ENCODE data around the gene SYAP1. TPM values are rescaled to one million over a fixed set of nuclear protein-coding genes. Genes with fewer than 3 reads are reported as not detected.
"Not testable (repeated sequence)": the region's sequence is repeated elsewhere in the genome, so short reads cannot be mapped to it uniquely, and the experiment has no call there.

The SYAP1 gene
- total RNA-seq, 1 donor from 2014 or later = 19.7 TPM

DNA sequence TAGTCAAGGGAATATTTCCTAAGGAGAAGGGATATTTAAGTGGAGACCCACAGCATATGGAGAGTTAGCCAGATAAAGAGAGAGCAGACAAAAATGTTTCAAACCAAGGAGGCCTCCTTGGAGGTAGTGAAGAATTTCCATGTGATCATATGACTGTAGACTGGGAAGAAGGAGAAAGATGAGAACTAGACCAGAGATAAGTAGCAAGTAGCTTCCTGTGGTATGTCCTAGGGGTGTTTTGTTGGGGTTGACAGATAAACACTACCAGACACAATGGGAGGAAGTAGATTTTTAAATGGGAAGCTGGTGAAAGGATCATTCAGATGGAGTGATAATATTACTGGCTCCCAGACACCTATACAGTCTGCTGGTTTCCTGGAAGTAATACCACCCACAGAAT lies 13.6 kb downstream of the SYAP1 start:
- Mint-ChIP-seq H3K4me1 (ENCODE audit: low read depth) (peaks cover 6% of the 10 kb centered on the region), H3K27me3 (ENCODE audit: insufficient read depth) (no peaks in the 10 kb centered on the region), H3K9me3 (no peaks in the 10 kb centered on the region), H3K27ac (peak overlapping the region; percentile 15), H3K4me3 (no peak overlapping the region), H3K36me3 (ENCODE audit: low read depth) (peaks cover 11% of the 10 kb centered on the region)
- intact Hi-C loops (cut with micrococcal nuclease) = no loop called here
- no peak for DNase-seq (ENCODE audit: low spot score)

DNA sequence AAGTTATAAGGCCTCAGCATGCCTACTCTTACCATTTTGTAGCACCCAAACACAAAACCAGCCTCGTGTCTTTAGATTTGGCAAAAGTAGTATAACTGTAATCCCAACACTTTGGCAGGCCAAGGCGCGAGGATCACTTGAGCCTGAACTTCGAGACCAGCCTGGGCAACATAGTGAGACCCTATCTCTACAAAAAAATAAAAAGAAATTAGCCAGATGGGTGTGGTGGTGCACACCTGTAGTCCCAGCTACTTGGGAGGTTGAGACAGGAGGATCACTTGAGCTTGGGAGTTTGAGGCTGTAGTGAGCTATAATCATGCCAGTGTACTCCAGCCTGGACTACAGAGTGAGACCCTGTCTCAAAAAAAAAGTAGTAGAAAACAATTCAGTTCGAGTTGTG lies 17.6 kb downstream of the SYAP1 start:
- peaks cover 16% of the 10 kb centered on the region for H3K36me3 Mint-ChIP-seq (ENCODE audit: low read depth)
- H3K4me3 Mint-ChIP-seq = no peak overlapping the region
- intact Hi-C loops (cut with micrococcal nuclease) = no loop called here
- H3K4me1 Mint-ChIP-seq (ENCODE audit: low read depth) = peaks cover 6% of the 10 kb centered on the region
- no peaks in the 10 kb centered on the region for H3K9me3 Mint-ChIP-seq
- DNase-seq (ENCODE audit: low spot score) = no peak
- H3K27me3 Mint-ChIP-seq (ENCODE audit: insufficient read depth) = no peaks in the 10 kb centered on the region
- H3K27ac Mint-ChIP-seq = no peak overlapping the region

DNA sequence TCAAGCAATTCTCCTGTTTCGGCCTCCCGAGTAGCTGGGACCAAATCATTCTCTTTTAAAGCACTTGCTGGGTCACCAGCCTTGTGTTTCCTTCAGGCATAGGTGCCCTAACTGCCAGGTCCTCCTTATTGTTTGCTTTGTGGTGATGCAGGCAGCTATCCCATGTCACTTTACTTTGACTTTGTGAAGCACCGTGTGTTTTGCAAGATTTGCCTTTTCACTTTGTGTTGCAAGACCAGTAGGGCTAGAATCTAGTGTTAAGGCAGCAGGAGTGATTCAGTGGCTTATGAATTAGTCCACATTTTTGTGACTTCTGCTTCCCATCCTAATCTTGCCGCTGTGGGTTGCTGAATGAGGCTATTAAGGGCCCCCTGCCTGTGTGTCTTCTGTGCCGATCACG lies 20.2 kb downstream of the SYAP1 start:
- Mint-ChIP-seq H3K36me3 (ENCODE audit: low read depth) (peaks cover 22% of the 10 kb centered on the region), H3K9me3 (no peaks in the 10 kb centered on the region)
- intact Hi-C loops (cut with micrococcal nuclease) = no loop called here

DNA sequence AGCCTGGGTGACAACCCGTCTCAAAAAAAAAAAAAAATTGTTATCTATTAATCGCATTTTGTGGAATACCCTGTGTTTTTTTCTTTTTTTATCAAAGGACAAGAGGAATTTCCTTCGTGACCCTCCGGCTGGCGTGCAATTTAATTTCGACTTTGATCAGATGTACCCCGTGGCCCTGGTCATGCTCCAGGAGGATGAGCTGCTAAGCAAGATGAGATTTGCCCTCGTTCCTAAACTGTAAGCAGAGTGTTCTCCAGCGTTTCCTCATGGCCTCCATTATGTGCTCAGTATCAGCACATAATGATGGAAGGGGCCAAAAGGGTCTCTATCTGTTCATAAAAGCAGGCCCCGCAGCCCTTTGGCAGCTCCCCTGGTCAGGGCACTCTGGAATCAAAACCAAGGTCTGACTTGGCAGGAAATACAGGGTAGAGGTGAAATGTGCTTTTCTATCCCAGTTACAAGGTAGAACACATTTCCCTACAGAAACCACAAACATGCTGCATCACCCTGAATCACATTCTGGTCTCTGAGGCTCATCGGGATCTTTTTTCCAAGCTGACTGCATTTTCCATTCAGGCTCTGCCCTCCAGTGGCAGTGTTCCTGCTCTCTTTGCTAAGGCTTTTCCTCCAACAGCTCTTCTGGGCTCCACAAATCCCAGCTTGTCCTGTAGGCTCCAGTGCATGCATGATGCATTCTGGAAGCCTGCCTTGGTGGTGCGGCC lies 24.4 kb downstream of the SYAP1 start:
- Mint-ChIP-seq H3K9me3 (no peaks in the 10 kb centered on the region), H3K36me3 (ENCODE audit: low read depth) (peaks cover 14% of the 10 kb centered on the region), H3K27me3 (ENCODE audit: insufficient read depth) (no peaks in the 10 kb centered on the region)

More for the DNA sequence above, 20.2 kb downstream of the SYAP1 start:
- Mint-ChIP-seq H3K4me1 (ENCODE audit: low read depth) (no peaks in the 10 kb centered on the region), H3K27me3 (ENCODE audit: insufficient read depth) (no peaks in the 10 kb centered on the region), H3K27ac (no peak overlapping the region), H3K4me3 (no peak overlapping the region)
- no peak for DNase-seq (ENCODE audit: low spot score)

DNA sequence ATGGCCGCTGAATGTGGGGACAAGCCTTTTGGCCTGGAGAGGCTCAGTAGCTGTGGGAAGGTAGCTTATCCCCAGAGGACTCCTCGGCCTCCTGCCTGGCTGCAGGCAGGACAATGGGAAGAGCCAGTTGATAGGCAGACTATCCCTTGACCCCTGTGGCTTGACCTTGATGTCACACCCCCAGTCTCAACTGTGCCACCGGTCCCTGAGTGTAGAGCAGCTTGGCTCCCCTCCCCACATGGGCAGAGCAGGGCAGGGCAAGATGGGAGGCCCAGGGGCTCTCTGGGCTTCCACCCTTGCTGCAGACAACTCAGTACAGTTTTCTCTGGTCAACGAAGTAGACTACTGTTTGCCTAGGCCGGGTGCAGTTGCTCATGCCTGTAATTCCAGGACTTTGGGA lies 25.7 kb downstream of the SYAP1 start:
- Mint-ChIP-seq H3K27ac (no peak overlapping the region), H3K4me3 (no peak overlapping the region), H3K9me3 (no peaks in the 10 kb centered on the region), H3K4me1 (ENCODE audit: low read depth) (no peaks in the 10 kb centered on the region), H3K36me3 (ENCODE audit: low read depth) (peaks cover 10% of the 10 kb centered on the region), H3K27me3 (ENCODE audit: insufficient read depth) (no peaks in the 10 kb centered on the region)
- intact Hi-C loops (cut with micrococcal nuclease) = no loop called here
- DNase-seq (ENCODE audit: low spot score) = no peak

More for the DNA sequence above, 24.4 kb downstream of the SYAP1 start:
- intact Hi-C loops (cut with micrococcal nuclease) = no loop called here
- no peak overlapping the region for H3K4me3 Mint-ChIP-seq
- no peak overlapping the region for H3K27ac Mint-ChIP-seq
- no peak for DNase-seq (ENCODE audit: low spot score)
- H3K4me1 Mint-ChIP-seq (ENCODE audit: low read depth) = no peaks in the 10 kb centered on the region

DNA sequence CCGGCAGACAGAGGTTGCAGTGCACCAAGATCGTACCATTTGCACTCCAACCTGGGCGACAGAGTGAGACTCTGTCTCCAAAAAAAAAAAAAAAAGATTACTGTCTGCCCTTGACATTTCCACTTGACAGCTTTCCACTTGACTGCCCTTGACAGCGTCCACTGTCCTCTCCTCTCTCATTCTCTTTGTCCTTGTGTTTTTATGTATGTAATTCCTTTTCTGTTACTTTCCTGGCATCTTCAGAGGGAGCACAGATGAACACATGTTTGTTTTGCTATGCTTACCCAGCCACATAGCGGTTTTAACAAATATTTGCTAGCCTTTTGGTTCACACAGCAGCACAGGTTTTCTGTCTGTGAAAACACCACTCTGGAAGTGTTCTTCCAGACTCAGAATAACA lies 26.2 kb downstream of the SYAP1 start:
- no peak for DNase-seq (ENCODE audit: low spot score)
- intact Hi-C loops (cut with micrococcal nuclease) = no loop called here
- H3K27me3 Mint-ChIP-seq (ENCODE audit: insufficient read depth) = no peaks in the 10 kb centered on the region
- no peak overlapping the region for H3K4me3 Mint-ChIP-seq
- no peaks in the 10 kb centered on the region for H3K4me1 Mint-ChIP-seq (ENCODE audit: low read depth)
- H3K27ac Mint-ChIP-seq = no peak overlapping the region
- peaks cover 9% of the 10 kb centered on the region for H3K36me3 Mint-ChIP-seq (ENCODE audit: low read depth)
- H3K9me3 Mint-ChIP-seq = no peaks in the 10 kb centered on the region

DNA sequence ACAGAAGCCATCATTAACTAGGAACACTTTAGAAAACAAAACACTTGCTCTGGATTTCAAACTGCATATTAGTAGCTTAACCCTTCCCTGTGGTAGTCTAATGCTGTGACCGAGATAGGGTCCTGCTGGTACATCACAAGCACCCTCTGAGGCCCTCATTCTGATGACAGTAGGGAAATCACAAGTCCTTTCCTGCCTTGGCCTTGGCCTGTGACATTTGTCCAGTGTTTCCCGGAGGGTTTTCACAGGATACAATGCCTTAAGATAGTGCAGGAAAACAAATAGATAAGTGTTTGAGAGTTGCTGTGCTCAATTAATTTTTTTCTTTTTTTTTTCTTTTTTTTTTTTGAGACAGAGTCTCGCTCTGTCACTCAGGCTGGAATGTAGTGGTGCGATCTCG lies 29.0 kb downstream of the SYAP1 start:
- Mint-ChIP-seq H3K9me3 (no peaks in the 10 kb centered on the region), H3K4me1 (ENCODE audit: low read depth) (no peaks in the 10 kb centered on the region), H3K27me3 (ENCODE audit: insufficient read depth) (no peaks in the 10 kb centered on the region), H3K27ac (no peak overlapping the region), H3K36me3 (ENCODE audit: low read depth) (peaks cover 11% of the 10 kb centered on the region), H3K4me3 (no peak overlapping the region)
- no peak for DNase-seq (ENCODE audit: low spot score)
- intact Hi-C loops (cut with micrococcal nuclease) = no loop called here

DNA sequence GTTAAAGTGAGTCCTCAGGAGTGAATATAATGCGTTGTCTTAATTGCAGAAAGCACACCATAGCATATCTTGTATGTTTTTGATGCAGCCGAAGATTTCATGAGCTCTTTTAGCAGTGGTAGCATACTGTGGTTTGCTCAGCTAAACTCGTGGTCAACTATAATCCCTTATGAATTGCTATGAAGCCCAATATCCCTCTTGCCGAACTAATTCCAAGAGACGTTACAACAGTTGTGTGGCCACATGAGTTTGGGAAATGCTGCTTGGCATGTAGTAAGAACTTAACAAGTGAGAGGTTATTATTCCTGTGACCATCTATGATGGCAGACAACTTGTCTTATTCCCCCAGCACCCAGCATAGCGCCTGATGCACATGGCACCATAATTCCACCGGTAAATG lies 30.7 kb downstream of the SYAP1 start:
- intact Hi-C loops (cut with micrococcal nuclease) = no loop called here
- no peak overlapping the region for H3K27ac Mint-ChIP-seq
- no peak overlapping the region for H3K4me3 Mint-ChIP-seq
- DNase-seq (ENCODE audit: low spot score) = no peak
- no peaks in the 10 kb centered on the region for H3K4me1 Mint-ChIP-seq (ENCODE audit: low read depth)
- no peaks in the 10 kb centered on the region for H3K27me3 Mint-ChIP-seq (ENCODE audit: insufficient read depth)
- H3K36me3 Mint-ChIP-seq (ENCODE audit: low read depth) = peaks cover 8% of the 10 kb centered on the region
- no peaks in the 10 kb centered on the region for H3K9me3 Mint-ChIP-seq

DNA sequence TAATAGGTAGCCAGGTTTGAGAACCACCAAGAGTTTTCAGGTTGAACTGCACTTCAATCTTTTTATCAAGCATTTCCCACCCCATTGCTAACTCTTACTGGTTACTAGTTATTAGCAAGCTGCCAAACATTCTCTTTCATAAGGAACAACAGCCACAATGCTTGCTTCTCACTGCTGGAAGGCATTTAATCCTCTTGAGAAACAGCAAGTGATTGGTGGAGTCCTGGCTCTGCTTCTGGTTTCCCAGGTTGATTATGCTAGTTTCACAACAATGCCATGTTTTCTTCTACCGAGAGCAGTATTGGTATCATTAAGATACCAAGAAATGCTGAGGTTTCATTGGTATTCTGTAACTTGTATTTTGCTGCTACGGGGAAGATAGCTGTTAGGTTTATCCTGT lies 34.6 kb downstream of the SYAP1 start:
- Mint-ChIP-seq H3K4me1 (ENCODE audit: low read depth) (no peaks in the 10 kb centered on the region), H3K36me3 (ENCODE audit: low read depth) (peaks cover 11% of the 10 kb centered on the region), H3K4me3 (no peak overlapping the region), H3K27me3 (ENCODE audit: insufficient read depth) (no peaks in the 10 kb centered on the region), H3K27ac (no peak overlapping the region), H3K9me3 (no peaks in the 10 kb centered on the region)
- intact Hi-C loops (cut with micrococcal nuclease) = no loop called here
- DNase-seq (ENCODE audit: low spot score) = no peak

DNA sequence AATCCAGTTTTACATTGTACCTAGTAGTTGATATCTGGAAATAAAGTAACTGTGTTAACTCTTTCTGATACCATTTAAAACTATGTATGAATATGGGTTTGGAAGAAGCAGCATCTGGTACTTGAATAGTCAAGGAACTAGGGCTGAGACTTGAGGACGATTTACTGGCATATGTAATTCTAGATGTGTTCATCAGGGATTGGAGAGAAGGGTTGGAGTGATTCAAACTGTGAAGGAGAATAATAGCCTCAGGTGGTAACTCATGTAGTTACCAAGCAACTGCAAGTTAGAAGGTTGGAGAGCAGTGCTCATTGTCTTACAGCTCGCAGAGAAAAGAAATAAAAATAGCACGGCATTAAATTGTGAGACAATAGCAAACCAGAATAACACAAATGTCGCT lies 37.3 kb downstream of the SYAP1 start:
- no peak for DNase-seq (ENCODE audit: low spot score)
- no peaks in the 10 kb centered on the region for H3K27me3 Mint-ChIP-seq (ENCODE audit: insufficient read depth)
- H3K9me3 Mint-ChIP-seq = no peaks in the 10 kb centered on the region
- H3K27ac Mint-ChIP-seq = no peak overlapping the region
- H3K4me1 Mint-ChIP-seq (ENCODE audit: low read depth) = no peaks in the 10 kb centered on the region
- intact Hi-C loops (cut with micrococcal nuclease) = no loop called here
- H3K4me3 Mint-ChIP-seq = no peak overlapping the region
- H3K36me3 Mint-ChIP-seq (ENCODE audit: low read depth) = peaks cover 11% of the 10 kb centered on the region

DNA sequence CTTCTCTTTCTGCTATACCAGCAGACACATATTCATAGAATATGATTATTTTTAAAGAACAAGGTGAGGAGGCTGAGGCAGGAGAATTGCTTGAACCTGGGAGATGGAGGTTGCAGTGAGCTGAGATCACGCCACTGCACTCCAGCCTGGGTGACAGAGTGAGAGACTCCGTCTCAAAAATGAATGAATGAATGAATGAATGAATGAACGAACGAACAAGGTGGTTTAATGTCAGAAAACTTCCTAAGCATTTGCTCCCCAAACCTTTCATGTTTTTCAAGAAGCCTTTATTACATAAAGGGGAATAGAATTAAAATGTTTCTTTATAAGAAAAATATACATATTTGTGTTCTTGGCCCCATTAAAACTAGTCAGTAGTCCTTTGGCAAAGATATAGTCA lies 42.1 kb downstream of the SYAP1 start:
- H3K9me3 Mint-ChIP-seq; H3K4me3 Mint-ChIP-seq; H3K27ac Mint-ChIP-seq; H3K27me3 Mint-ChIP-seq (ENCODE audit: insufficient read depth); intact Hi-C loops (cut with micrococcal nuclease); H3K4me1 Mint-ChIP-seq (ENCODE audit: low read depth); H3K36me3 Mint-ChIP-seq (ENCODE audit: low read depth); DNase-seq (ENCODE audit: low spot score): not testable (repeated sequence)

DNA sequence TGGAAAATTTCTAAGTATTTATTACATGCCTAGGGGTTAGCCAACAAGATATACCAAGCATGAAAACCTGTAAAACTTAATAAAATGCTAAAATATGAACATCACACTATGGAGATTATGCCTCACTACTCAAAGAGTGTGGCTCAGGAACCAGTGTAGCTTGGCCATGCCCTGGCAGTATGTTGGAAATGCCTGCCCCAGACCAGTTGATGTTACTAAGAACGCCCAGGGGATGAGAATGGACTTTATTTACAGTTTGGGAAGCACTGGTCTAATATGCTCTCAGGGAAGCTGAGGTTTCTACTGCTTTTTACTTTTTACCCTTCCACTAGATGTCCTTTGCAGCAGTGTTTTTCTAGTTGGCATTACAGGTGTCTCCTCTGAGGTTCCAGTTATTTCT lies 43.2 kb downstream of the SYAP1 start:
- no peak for DNase-seq (ENCODE audit: low spot score)
- no peak overlapping the region for H3K4me3 Mint-ChIP-seq
- H3K27ac Mint-ChIP-seq = no peak overlapping the region
- no peaks in the 10 kb centered on the region for H3K36me3 Mint-ChIP-seq (ENCODE audit: low read depth)
- H3K9me3 Mint-ChIP-seq = no peaks in the 10 kb centered on the region
- no peaks in the 10 kb centered on the region for H3K27me3 Mint-ChIP-seq (ENCODE audit: insufficient read depth)
- H3K4me1 Mint-ChIP-seq (ENCODE audit: low read depth) = no peaks in the 10 kb centered on the region
- intact Hi-C loops (cut with micrococcal nuclease) = no loop called here

DNA sequence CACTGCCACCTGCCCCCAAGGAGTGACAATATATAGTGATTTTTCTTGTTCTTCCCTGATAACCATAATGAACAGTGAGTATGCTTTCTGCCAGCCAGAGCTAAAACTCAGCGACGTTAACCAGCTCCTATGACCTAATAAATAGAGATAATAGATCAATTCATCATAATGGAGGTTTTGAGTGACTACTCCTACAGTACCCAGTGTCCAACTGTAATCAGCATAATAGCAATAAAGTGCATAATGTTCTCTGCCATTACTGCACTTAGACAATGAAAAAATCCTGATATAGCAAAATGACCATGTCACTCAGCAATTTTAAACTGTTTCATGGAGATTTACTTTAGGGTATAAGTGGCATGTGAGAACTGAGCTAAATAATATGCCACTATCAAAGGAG lies 46.2 kb downstream of the SYAP1 start:
- DNase-seq (ENCODE audit: low spot score) = no peak
- intact Hi-C loops (cut with micrococcal nuclease) = no loop called here
- H3K4me1 Mint-ChIP-seq (ENCODE audit: low read depth) = no peaks in the 10 kb centered on the region
- no peaks in the 10 kb centered on the region for H3K27me3 Mint-ChIP-seq (ENCODE audit: insufficient read depth)
- no peaks in the 10 kb centered on the region for H3K36me3 Mint-ChIP-seq (ENCODE audit: low read depth)
- H3K9me3 Mint-ChIP-seq = no peaks in the 10 kb centered on the region
- H3K4me3 Mint-ChIP-seq = no peak overlapping the region
- no peak overlapping the region for H3K27ac Mint-ChIP-seq

DNA sequence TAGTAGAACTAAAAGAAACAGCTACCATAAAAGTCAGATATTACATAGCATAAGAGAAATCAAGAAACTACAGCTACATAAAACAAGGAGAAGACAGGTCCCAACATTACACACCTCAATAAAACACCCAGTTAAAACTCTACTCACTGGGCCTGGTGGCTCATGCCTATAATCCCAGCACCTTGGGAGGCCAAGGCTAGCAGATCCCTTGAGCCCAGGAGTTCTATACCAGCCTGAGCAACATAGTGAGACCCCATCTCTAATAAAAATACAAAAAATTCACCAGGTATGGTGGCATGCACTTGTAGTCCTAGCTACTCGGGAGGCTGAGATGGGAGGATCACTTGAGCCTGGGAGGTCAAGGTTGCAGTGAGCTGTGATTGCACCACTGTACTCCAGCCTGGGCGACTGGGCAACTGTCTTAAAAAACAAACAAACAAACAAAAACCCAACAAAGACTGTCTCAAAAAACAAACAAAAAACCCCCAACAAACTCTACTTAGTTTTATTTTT lies 51.6 kb downstream of the SYAP1 start:
- Mint-ChIP-seq H3K9me3 (no peaks in the 10 kb centered on the region), H3K4me1 (ENCODE audit: low read depth) (no peaks in the 10 kb centered on the region), H3K36me3 (ENCODE audit: low read depth) (no peaks in the 10 kb centered on the region), H3K27ac (no peak overlapping the region), H3K4me3 (no peak overlapping the region), H3K27me3 (ENCODE audit: insufficient read depth) (no peaks in the 10 kb centered on the region)
- intact Hi-C loops (cut with micrococcal nuclease) = no loop called here
- no peak for DNase-seq (ENCODE audit: low spot score)

Measured in activated T-helper 1 cell treated with anti-CD3 and anti-CD28 coated beads, Interleukin-12 subunit alpha, Interleukin-12 subunit beta, Interleukin-2, Interleukin-4 antibody, amounts not matched to agents 30 ng/mL and 10 ng/mL and 1 ng/mL, durations not matched to agents 14 hours and 24 hours and 36 hours (primary cell).